HCT116 (cell line): ENCODE results near the gene VPS39. TPM values are rescaled to one million over a fixed set of nuclear protein-coding genes. Genes with fewer than 3 reads are reported as not detected.

Experiments
- ATAC-seq: fragments of 200-7000 bp; cut with Tn5 transposase; 2 replicates; pipeline ENCODE4 v1.9.1; 2020; ENCODE audit warnings: mild to moderate bottlenecking, moderate library complexity
- BruUV-seq: library from RNA; stranded (reverse); fragments of 400-500 nt; replicated peaks from 2 replicates; lab custom pipeline; 2021; lab: Mats Ljungman, UMichigan
- CTCF ChIA-PET: fragments of 300-600 bp; sonication (Branson Sonifier 250); formaldehyde crosslinking; loops from one replicate; lab custom pipeline; 2021; ENCODE audit warnings: antibody characterized with exemption; lab: Charles Lee
- POLR2A ChIA-PET: fragments of 300-600, 350-600 bp; sonication (Branson Sonifier 250); formaldehyde crosslinking; loops from one replicate; lab custom pipeline; 2021; ENCODE audit warnings: antibody characterized with exemption; lab: Charles Lee
- RAD21 ChIA-PET, 2 experiments: fragments of 300-600 bp; sonication (Branson Sonifier 250); formaldehyde crosslinking; loops; one replicate each; lab custom pipeline; 2023; ENCODE audit warnings: low total read pairs in 2 of 2; ENCODE audit not compliant: uncharacterized antibody in 2 of 2, unreplicated experiment in 2 of 2, low non-redundant PET in 1 of 2; lab: Charles Lee
- DNase-seq: peaks from one replicate; pipeline ENCODE4 v3.0.0-alpha.2; 2010; ENCODE audit warnings: low read depth, low spot score
- H2AFZ ChIP-seq: fragments of 200-600 bp; shearing (Covaris generic), sonication (generic); 2 replicates; pipeline ENCODE4 v1.6.1; 2017; ENCODE audit warnings: low read depth, mixed run types, mixed read lengths, antibody characterized with exemption, low read length; ENCODE audit not compliant: poor library complexity, severe bottlenecking
- H3K27ac ChIP-seq: 2 replicates; pipeline ENCODE4 v1.5.1; 2012; ENCODE audit warnings: low read depth, low read length
- H3K27me3 ChIP-seq: fragments of 200-600 bp; sonication (generic); 2 replicates; pipeline ENCODE4 v1.6.1; 2016; ENCODE audit warnings: mixed run types, low read length, mixed read lengths; ENCODE audit not compliant: insufficient read depth
- H3K36me3 ChIP-seq, 2 experiments: fragments of 200-500 bp in 1 of 2; fragments of 200-600 bp in 1 of 2; sonication (Bioruptor generic) in 1 of 2; sonication (generic) in 1 of 2; 2 replicates each; pipeline versions ENCODE4 v1.5.1 to v1.6.1; 2014 to 2016; ENCODE audit warnings: low read length in 2 of 2, inconsistent platforms in 1 of 2, mixed read lengths in 1 of 2, mixed run types in 1 of 2; ENCODE audit not compliant: insufficient read depth in 2 of 2, control insufficient read depth in 1 of 2
- H3K4me1 ChIP-seq, 2 experiments: fragments of 200-600 bp in 1 of 2; sonication (generic) in 1 of 2; 2 replicates each; pipeline versions ENCODE4 v1.5.1 to v1.6.1; 2012 to 2017; ENCODE audit warnings: low read length in 2 of 2, inconsistent platforms in 1 of 2, mild to moderate bottlenecking in 1 of 2, mixed read lengths in 1 of 2, mixed run types in 1 of 2, moderate library complexity in 1 of 2; ENCODE audit not compliant: insufficient read depth in 2 of 2, control insufficient read depth in 1 of 2
- H3K4me2 ChIP-seq: fragments of 200-600 bp; sonication (generic); 2 replicates; pipeline ENCODE4 v1.6.1; 2017; ENCODE audit warnings: mixed run types, low read length, mixed read lengths
- H3K4me3 ChIP-seq, 2 experiments: fragments of 200-600 bp in 1 of 2; sonication (generic) in 1 of 2; replicated peaks in 1 of 2; 2 replicates each; pipeline ENCODE4 v1.5.1; 2011 to 2016; ENCODE audit warnings: low read length in 2 of 2, control low read depth in 1 of 2, low read depth in 1 of 2, mild to moderate bottlenecking in 1 of 2, mixed read lengths in 1 of 2, mixed run types in 1 of 2
- H3K79me2 ChIP-seq: fragments of 200-600 bp; sonication (generic); 2 replicates; pipeline ENCODE4 v1.6.1; 2017; ENCODE audit warnings: mild to moderate bottlenecking, mixed run types, low read length, moderate library complexity, mixed read lengths; ENCODE audit not compliant: insufficient read depth
- H3K9ac ChIP-seq: fragments of 200-600 bp; sonication (generic); 2 replicates; pipeline ENCODE4 v1.6.1; 2016; ENCODE audit warnings: low read length, mixed read lengths
- H3K9me2 ChIP-seq: fragments of 200-600 bp; sonication (generic), shearing (Covaris generic); 2 replicates; pipeline ENCODE4 v1.6.1; 2017; ENCODE audit warnings: mixed run types, mild to moderate bottlenecking, moderate library complexity; ENCODE audit not compliant: insufficient read depth
- H3K9me3 ChIP-seq, 2 experiments: fragments of 200-500 bp in 1 of 2; fragments of 200-600 bp in 1 of 2; sonication (Bioruptor generic) in 1 of 2; sonication (generic) in 1 of 2; 2 replicates each; pipeline ENCODE4 v1.6.1; 2014 to 2017; ENCODE audit warnings: low read length in 2 of 2, mixed read lengths in 2 of 2, inconsistent platforms in 1 of 2, low read depth in 1 of 2, mild to moderate bottlenecking in 1 of 2, mixed run types in 1 of 2, moderate library complexity in 1 of 2; ENCODE audit not compliant: control insufficient read depth in 1 of 2, insufficient read depth in 1 of 2
- H4K20me1 ChIP-seq: fragments of 200-600 bp; sonication (generic), shearing (Covaris generic); 2 replicates; pipeline ENCODE4 v1.6.1; 2017; ENCODE audit warnings: mixed run types, mild to moderate bottlenecking, moderate library complexity; ENCODE audit not compliant: insufficient read depth
- CEBPB ChIP-seq: IDR thresholded peaks from 2 replicates; pipeline ENCODE4 v1.6.1; 2012; ENCODE audit warnings: low read depth
- ELF1 ChIP-seq: IDR thresholded peaks from 2 replicates; pipeline ENCODE4 v1.6.1; 2012; ENCODE audit warnings: low read depth, borderline replicate concordance
- EZH2 ChIP-seq: fragments of 200-600 bp; sonication (generic); IDR thresholded peaks from 2 replicates; pipeline ENCODE4 v1.6.1; 2017; ENCODE audit warnings: antibody characterized with exemption, mixed run types
- RAD21 ChIP-seq: IDR thresholded peaks from 2 replicates; pipeline ENCODE4 v1.6.1; 2012; ENCODE audit warnings: low read depth, mild to moderate bottlenecking
- SP1 ChIP-seq: IDR thresholded peaks from 2 replicates; pipeline ENCODE4 v1.6.1; 2012; ENCODE audit warnings: low read depth
- SRF ChIP-seq: IDR thresholded peaks from 2 replicates; pipeline ENCODE4 v1.6.1; 2012; ENCODE audit warnings: low read depth
- TCF7L2 ChIP-seq: IDR thresholded peaks from 2 replicates; pipeline ENCODE4 v1.7.0; 2011; ENCODE audit warnings: borderline replicate concordance, inconsistent platforms; ENCODE audit not compliant: insufficient read depth, insufficient read length; ENCODE audit errors: extremely low read depth
- intact Hi-C: fragments of 100-400 bp; cut with micrococcal nuclease; formaldehyde crosslinking; loops from 2 replicates; pipeline ENCODE4 v1.10.0; 2022
- total RNA-seq: library from RNA; stranded (reverse); gene quantifications from one replicate; pipeline ENCODE4 v1.2.1, GENCODE V29; 2021; ENCODE audit not compliant: unreplicated experiment
- TF ChIP-seq, protein P1 (sequence below), 3 experiments: fragments of 200-600 bp in 1 of 3; sonication (generic) in 1 of 3; IDR thresholded peaks in 2 of 3; conservative IDR thresholded peaks in 1 of 3; 2 replicates each; pipeline ENCODE4 v1.5.1; 2012 to 2017; ENCODE audit warnings: low read depth in 2 of 3, low read length in 2 of 3, antibody characterized with exemption in 1 of 3, borderline replicate concordance in 1 of 3, control low read depth in 1 of 3, mild to moderate bottlenecking in 1 of 3, mixed read lengths in 1 of 3, mixed run types in 1 of 3, moderate library complexity in 1 of 3; ENCODE audit not compliant: insufficient read depth in 1 of 3
- TF ChIP-seq, protein P2 (sequence below): IDR thresholded peaks from 2 replicates; pipeline ENCODE4 v1.6.1; 2012; ENCODE audit warnings: low read depth

Gene VPS39
- total RNA-seq, 1 experiment from 2014 or later = 40.1 TPM

DNA sequence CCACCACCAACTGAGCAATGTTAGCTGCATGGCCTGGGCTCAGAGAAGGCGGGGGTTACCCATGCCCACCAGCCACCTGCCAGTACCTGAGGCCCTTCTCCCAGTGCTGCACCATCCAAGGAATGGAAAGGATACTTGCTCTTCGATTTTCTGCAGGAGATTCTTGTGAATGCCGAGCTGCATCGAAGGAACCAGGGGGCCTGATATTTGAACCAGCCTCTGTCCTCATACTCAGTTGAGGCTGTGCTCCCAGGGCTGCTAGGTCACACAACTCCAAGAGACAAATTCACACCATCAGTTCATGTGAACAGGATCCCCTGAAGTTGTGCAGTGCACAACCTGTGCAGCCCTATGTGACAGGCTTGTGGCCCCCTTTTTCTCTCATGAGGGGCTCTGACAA is 69.7 kb downstream of the VPS39 start (continued):
- TF ChIP-seq CEBPB (no peak), EZH2 (no peak), SRF (no peak)
- TF ChIP-seq, protein P1, sequence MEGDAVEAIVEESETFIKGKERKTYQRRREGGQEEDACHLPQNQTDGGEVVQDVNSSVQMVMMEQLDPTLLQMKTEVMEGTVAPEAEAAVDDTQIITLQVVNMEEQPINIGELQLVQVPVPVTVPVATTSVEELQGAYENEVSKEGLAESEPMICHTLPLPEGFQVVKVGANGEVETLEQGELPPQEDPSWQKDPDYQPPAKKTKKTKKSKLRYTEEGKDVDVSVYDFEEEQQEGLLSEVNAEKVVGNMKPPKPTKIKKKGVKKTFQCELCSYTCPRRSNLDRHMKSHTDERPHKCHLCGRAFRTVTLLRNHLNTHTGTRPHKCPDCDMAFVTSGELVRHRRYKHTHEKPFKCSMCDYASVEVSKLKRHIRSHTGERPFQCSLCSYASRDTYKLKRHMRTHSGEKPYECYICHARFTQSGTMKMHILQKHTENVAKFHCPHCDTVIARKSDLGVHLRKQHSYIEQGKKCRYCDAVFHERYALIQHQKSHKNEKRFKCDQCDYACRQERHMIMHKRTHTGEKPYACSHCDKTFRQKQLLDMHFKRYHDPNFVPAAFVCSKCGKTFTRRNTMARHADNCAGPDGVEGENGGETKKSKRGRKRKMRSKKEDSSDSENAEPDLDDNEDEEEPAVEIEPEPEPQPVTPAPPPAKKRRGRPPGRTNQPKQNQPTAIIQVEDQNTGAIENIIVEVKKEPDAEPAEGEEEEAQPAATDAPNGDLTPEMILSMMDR (IDR thresholded peaks at IDR 0.05 in 2 of 3, conservative IDR thresholded peaks at IDR 0.05 in 1 of 3; ENCODE audit: borderline replicate concordance in 1 of 3, insufficient read depth in 1 of 3, low read depth in 2 of 3, low read length in 2 of 3) = no peak
- TF ChIP-seq, protein P2, sequence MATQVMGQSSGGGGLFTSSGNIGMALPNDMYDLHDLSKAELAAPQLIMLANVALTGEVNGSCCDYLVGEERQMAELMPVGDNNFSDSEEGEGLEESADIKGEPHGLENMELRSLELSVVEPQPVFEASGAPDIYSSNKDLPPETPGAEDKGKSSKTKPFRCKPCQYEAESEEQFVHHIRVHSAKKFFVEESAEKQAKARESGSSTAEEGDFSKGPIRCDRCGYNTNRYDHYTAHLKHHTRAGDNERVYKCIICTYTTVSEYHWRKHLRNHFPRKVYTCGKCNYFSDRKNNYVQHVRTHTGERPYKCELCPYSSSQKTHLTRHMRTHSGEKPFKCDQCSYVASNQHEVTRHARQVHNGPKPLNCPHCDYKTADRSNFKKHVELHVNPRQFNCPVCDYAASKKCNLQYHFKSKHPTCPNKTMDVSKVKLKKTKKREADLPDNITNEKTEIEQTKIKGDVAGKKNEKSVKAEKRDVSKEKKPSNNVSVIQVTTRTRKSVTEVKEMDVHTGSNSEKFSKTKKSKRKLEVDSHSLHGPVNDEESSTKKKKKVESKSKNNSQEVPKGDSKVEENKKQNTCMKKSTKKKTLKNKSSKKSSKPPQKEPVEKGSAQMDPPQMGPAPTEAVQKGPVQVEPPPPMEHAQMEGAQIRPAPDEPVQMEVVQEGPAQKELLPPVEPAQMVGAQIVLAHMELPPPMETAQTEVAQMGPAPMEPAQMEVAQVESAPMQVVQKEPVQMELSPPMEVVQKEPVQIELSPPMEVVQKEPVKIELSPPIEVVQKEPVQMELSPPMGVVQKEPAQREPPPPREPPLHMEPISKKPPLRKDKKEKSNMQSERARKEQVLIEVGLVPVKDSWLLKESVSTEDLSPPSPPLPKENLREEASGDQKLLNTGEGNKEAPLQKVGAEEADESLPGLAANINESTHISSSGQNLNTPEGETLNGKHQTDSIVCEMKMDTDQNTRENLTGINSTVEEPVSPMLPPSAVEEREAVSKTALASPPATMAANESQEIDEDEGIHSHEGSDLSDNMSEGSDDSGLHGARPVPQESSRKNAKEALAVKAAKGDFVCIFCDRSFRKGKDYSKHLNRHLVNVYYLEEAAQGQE = no peak

DNA sequence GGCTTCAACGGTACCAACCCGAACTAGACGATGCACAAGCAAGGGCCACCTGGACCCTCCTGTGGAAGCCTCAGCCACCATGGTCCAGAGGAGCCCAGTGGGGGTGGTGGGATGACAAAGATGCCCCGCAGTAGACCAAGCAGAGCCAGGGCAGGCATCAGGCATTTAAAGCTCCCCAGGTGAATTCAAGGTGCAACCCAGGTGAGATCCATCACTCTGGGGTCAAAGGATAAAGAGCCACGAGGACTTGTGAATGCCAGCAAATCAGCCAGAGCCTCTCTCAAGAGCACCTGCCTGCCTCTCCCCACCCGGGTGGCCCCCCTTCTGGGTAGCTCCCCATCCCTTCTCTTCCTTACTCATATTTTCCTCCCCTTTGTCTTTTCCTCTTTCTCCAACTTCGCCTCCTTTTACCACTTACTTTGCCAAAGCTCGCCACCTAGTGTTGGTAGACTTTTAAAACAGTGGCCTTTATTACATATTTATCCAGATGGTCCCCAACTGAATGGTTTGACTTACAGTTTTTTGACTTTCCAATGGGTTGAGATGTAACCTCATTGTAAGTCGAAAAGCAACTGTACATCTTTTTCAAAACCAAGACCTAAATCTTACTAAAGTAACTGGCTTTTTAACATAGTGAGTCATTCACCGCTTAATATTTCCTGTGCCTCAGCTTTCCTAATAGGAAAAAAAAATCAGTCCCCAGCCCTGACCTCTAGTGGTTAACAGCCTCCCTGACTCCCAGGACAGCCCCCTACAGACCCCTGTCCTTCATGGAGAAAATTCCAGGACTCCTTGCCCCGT is 70.4 kb downstream of the VPS39 start:
- ATAC-seq = peak; percentile 70
- H3K4me2 ChIP-seq = no peak overlapping the region
- no peaks in the 10 kb centered on the region for H3K36me3 ChIP-seq
- TF ChIP-seq ELF1 = no peak
- TF ChIP-seq, protein P1 (IDR thresholded peaks at IDR 0.05 in 2 of 3, conservative IDR thresholded peaks at IDR 0.05 in 1 of 3; ENCODE audit: borderline replicate concordance in 1 of 3, insufficient read depth in 1 of 3, low read depth in 2 of 3, low read length in 2 of 3) = peak; percentile 58 to 94 (median 71)
- no peak for TF ChIP-seq TCF7L2
- no peak for TF ChIP-seq SP1
- peak; percentile 80 for TF ChIP-seq RAD21
- TF ChIP-seq, protein P2 = no peak

More for the DNA sequence above, 70.4 kb downstream of the VPS39 start:
- Histone ChIP-seq H3K9ac (no peak overlapping the region), H3K9me2 (no peaks in the 10 kb centered on the region), H3K4me3 (no peak overlapping the region), H4K20me1 (no peaks in the 10 kb centered on the region), H3K27ac (no peak overlapping the region), H2AFZ (peak overlapping the region; percentile 58), H3K79me2 (no peaks in the 10 kb centered on the region), H3K9me3 (no peaks in the 10 kb centered on the region), H3K27me3 (no peaks in the 10 kb centered on the region; the same call in 1 of the 2 replicates), H3K4me1 (peaks cover 5 to 8% of the 10 kb centered on the region in 2 experiments; a peak in 3 of 4 replicates)
- ChIA-PET RAD21 (interaction anchor here in 1 of 2 experiments (0.6 to 1.0 kb wide), 4 partner anchors 42 to 248 kb away, joined by 3 to 4 read pairs (median 4); no protein-coding TSS in a partner anchor), CTCF (interaction anchor here (0.8 to 5.9 kb wide), 17 partner anchors 9 to 364 kb away, joined by 3 to 47 read pairs (median 4); partner anchors contain the start of genes EHD4, MAPKBP1 and PLA2G4D), POLR2A (no interaction called here)
- intact Hi-C loops = no loop called here
- peak; percentile 57 for DNase-seq
- BruUV-seq = no TSS peak
